Skin epidermis (tissue), 12 donors: ENCODE measurements around the gene SFPQ.
A peak's percentile ranks its signal among the peaks of the same experiment; 100 is the strongest.
"Not testable (repeated sequence)": the region's sequence is repeated elsewhere in the genome, so short reads cannot be mapped to it uniquely, and the experiment has no call there.

Experiments
- H3K27ac ChIP-seq, 21 experiments: fragments of 200-600 bp; sonication (generic) in 11 of 21; one replicate each; pipeline ENCODE4 v1.5.0; 2020; ENCODE audit warnings: mild to moderate bottlenecking in 3 of 21, inconsistent platforms in 2 of 21, moderate library complexity in 2 of 21
- H3K4me3 ChIP-seq, 7 experiments: fragments of 200-600 bp; sonication (generic) in 2 of 7; one replicate each; pipeline ENCODE4 v1.5.0; 2020; ENCODE audit warnings: inconsistent platforms in 2 of 7, mild to moderate bottlenecking in 2 of 7, moderate library complexity in 1 of 7

SFPQ gene, protein sequence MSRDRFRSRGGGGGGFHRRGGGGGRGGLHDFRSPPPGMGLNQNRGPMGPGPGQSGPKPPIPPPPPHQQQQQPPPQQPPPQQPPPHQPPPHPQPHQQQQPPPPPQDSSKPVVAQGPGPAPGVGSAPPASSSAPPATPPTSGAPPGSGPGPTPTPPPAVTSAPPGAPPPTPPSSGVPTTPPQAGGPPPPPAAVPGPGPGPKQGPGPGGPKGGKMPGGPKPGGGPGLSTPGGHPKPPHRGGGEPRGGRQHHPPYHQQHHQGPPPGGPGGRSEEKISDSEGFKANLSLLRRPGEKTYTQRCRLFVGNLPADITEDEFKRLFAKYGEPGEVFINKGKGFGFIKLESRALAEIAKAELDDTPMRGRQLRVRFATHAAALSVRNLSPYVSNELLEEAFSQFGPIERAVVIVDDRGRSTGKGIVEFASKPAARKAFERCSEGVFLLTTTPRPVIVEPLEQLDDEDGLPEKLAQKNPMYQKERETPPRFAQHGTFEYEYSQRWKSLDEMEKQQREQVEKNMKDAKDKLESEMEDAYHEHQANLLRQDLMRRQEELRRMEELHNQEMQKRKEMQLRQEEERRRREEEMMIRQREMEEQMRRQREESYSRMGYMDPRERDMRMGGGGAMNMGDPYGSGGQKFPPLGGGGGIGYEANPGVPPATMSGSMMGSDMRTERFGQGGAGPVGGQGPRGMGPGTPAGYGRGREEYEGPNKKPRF

DNA sequence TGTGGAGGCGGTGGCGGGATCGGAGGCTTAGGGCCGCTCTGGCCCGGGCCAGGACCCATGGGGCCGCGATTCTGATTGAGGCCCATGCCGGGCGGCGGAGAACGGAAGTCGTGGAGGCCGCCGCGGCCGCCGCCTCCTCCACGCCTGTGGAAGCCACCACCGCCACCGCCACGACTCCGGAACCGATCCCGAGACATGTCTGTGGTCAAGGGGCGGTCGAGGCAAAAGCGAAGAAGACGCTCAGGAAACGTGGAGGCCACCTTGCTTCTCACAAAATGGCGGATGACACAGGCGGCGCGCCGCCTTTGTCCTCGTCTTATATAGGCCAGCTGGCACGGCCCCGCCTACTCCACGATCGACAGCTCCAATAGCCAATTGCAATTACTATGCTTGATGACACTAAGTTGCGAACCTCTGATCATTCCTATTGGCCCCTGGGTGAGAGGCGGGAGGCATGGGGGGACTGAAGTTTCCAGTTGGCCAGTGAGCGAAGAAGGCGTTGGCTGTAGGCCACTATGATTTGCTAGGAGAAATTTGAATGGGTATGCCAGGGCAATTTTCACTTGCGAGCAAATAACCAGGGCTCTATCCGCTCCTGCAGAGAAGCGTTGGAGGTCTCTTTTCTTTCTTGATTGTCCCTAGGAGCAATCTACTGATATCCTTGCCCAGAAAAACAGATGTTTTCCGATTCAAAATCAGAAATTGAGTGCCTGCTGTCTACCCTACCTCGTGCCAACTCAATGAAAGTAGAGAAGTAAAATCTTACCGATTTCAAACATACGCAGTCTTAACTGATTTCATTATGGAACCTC, at the start of gene SFPQ:
TSS of gene SFPQ (minus strand) at position 293 of the 812 bp plus-strand sequence. CDS start at position 197, 96 bp downstream.
- peak within 1 kb of the TSS; percentile 94 to 100 (median 99) for H3K27ac ChIP-seq
- H3K4me3 ChIP-seq = peak within 1 kb of the TSS; percentile 90 to 100 (median 99)

DNA sequence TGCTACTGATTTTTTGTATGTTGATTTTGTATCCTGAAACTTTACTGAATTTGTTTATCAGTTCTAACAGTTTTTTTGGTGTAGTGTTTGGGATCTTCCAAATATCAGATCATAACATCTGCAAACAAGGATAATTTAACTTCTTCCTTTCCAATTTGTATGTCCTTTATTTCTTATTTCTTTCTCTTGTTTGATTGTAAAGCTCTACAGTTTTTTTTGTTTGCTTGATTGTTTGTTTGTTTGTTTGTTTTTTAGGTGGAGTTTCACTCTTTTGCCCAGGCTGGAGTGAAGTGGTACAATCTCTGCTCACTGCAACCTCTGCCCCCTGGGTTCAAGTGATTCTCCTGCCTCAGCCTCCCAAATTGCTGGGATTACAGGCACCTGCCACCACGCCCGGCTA, 43.8 kb upstream of the SFPQ start:
- H3K4me3 ChIP-seq, H3K27ac ChIP-seq: not testable (repeated sequence)

DNA sequence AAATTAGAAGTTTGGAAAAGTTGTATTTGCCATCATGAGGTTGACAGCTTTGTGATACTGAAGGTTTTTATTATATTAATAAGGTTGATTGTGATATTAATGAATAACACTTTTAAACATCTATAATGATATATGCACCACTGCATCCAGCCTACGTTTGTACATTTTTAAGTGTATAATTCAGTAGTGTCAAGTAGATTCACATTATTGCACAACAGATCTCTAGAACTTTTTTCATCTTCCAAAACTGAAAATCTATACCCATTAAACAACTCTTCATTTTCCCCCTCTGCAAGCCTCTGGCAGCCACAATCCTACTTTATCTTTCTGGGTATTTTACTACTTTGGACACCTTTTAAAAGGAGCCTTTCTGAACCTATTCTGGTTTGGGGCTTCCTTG, 38.3 kb upstream of the SFPQ start:
- H3K4me3 ChIP-seq = no peak overlapping the region
- no peak overlapping the region for H3K27ac ChIP-seq

DNA sequence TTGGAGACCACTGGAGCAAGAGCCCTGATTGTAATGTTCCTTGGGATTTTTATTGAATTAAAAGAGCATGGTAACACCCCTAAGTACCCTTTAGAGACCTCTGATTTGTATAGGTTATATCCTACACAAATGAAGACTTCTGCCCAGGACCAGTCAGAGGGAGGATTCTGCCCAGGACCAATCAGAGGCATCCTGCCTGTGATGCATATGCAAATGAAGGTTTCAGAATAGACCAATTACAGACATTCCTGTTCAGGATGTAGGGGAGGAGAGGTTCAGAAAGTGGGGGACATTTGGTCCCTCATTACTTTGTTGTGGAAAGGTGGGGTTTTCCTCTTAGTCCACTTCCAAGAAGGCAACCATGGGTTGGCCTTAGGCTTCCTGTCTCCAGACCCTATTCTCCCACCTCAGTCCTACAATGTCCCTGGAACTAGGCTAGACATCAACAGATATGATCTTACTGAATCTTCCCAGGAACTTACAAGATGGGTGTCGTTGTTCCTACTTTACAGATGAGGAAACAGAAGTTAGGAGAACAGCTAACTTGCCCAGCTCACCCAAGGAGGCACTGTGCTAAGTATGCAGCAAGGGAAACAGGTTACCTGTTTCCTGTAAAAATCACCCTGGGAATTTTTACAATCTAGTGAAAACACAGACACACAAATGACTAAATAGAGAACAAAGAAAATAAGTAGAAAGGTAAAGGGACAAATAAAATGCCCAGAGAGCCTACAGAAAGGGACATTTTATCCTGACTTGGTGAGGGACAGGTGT, 36.8 kb upstream of the SFPQ start:
- Histone ChIP-seq H3K27ac (no peak overlapping the region), H3K4me3 (no peak overlapping the region)

DNA sequence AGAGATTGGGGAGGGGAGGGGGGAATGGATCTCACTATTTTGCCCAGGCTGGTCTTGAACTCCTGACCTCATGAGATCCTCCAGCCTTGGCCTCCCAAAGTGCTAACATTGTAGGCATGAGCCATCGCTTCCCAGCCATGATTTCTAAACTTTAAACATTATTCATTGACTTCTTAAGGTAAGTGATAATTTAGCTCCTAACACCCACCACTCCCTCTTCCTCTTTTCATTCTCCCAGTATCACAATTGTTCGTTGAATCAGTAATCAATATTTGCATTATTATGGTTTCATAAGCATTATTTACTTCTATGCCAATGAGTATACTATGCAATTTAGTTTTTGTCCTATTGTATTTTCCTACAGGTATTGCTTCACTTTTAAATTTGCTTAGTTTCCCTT, 33.6 kb upstream of the SFPQ start:
- Histone ChIP-seq H3K27ac (no peak overlapping the region), H3K4me3 (no peak overlapping the region)

DNA sequence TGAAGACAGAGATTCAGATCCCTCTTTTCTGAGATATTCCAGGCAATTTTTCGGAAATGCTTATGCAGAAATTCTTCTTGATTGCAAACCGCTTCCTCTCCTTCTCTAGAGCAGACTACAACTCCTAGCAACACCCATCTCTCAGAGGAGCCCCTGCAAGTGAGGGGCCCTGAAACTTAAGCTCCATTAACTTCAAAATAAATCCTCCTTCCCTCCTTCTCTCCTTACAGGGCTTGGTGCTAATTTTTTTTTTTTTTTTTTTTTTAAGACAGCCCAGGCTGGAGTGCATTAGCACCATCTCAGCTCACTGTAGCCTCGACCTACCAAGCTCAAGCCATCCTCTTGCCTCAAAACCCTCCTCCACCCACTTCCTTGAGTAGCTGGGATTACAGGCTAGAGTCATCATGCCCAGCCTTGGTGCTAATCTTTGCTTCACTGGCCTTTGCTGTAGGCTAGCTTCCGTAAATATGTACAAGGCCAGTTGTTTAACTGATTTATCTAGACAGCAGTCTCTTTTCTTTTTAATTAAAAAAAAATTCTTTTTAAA, 30.2 kb upstream of the SFPQ start:
- Histone ChIP-seq H3K27ac (peak overlapping the region in 12 of 21 experiments; percentile 9 to 58 (median 30)), H3K4me3 (no peak overlapping the region)

DNA sequence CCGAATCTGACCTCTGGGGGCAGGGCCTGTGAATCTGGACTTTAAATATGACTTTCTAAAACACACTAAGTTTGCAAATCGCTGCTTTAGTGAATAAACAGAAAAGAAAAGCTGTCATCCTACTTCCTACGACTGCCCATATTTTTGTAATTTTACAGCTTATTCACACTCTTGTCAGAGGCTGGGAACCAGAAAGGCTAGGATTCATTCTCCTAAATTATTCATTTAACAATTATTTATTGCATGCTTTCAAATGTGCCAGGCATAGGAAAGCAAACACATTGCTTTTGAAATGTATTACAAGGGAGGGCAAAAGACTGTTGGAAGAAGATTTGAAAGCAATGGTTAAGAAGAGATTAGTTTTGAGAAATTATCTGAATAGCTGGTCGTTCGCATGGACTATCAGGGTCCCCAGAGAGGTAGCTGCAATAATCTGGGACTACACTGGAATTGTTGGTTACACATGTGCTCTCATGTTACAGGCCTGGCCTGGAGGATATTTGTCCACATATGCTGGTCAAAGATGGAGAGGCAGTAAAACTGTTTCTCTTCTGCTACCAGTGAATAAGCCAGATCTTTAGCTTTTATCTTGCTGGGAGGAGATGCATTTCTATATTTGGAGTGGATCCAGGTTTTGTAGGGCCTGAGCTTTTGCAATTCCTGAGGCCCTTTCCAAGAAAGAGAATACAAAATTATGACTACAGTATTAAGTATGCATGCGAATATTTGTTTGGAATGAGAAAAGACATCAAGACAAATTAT, 29.6 kb upstream of the SFPQ start:
- H3K4me3 ChIP-seq = no peak overlapping the region
- H3K27ac ChIP-seq = peak overlapping the region in 5 of 21 experiments; percentile 21 to 59 (median 51)

DNA sequence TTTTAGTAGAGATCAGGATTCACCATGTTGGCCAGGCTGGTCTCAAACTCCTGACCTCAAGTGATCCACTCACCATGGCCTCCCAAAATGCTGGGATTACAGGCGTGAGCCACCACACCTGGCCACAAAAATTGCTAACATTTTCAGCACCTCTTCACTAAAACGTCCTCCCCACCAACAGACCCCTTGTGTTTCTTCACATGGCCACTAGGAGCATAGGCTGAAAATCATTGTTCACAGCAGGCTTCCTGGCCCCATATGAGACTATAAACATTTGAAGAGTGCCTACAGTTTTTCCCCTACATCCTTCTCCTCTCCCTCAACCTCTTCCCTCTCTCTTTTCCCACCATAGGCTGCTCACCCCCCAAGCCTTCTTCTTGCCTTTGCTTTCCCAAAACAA, 28.0 kb upstream of the SFPQ start:
- no peak overlapping the region for H3K27ac ChIP-seq

DNA sequence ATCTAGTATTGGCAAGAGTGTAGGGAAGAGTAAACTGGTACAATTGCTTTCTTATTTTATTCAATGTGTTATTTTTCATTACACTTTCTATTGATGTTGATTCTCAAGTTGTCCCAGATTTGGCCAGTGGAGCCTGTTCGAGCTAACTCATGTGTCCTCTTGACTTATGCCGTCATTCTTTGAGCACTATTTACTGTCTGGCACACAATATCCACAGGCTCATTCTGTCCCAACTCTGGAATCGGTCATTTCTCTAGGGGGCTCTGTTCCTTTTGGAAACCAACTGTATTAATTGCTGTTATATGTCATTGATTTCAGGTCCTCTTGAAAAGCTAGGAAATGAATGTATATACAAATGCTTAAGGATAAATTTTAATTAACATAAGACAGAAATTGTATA, 22.4 kb upstream of the SFPQ start:
- Histone ChIP-seq H3K27ac (no peak overlapping the region), H3K4me3 (no peak overlapping the region)

More for the DNA sequence above, 28.0 kb upstream of the SFPQ start:
- H3K4me3 ChIP-seq = no peak overlapping the region

DNA sequence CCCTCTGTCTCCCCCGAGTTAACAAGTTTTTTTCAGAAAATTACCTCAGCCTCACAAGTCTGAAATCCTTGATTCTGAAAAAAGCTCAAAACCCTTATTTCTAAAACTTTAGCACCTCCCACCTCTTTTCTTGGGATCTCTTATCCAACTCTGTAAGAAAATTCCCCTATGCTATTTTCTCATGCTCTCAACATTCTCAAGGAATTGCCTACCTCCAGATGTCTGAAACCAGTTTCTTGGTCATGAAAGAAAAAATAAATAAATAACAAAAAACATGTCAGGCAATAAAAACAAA, 18.1 kb upstream of the SFPQ start:
- no peak overlapping the region for H3K27ac ChIP-seq
- H3K4me3 ChIP-seq = no peak overlapping the region

DNA sequence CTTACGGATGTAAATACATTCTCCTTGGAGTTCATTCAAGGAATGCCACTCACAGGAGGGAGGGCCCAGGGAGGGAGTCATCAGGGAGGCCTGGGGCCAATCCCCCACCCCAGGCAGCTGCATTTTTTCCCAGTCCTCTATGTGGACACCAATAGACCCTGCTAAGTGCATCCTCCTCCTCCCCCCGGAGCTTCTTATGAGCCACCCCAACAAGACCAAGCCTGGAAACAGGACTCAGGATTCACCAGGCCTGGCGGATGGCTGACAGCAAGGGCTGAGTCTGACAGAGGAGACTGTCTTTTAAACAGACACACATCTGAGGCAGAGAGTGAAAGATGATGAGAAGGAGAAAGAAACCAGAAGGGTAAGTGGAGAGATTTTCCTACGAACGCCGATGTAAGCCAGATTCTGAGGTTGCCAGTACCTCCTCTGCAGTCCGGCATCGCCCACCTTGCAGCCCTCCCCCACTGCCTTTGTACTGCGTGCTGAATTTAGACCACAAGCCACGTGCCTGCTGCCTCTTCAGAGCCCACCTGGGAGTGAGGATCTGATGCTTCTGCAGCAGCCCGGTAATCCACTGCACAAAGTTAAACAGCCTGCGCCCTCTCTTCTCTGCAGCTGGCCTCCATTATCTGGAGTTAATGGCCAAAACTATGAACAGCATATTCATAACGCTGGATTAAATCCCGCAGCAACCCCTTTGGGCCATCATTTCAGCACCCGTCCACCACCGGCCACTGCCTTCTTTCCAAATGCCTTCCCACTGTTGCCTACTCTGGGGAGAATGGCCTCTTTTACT, 17.6 kb upstream of the SFPQ start:
- no peak overlapping the region for H3K27ac ChIP-seq
- no peak overlapping the region for H3K4me3 ChIP-seq

DNA sequence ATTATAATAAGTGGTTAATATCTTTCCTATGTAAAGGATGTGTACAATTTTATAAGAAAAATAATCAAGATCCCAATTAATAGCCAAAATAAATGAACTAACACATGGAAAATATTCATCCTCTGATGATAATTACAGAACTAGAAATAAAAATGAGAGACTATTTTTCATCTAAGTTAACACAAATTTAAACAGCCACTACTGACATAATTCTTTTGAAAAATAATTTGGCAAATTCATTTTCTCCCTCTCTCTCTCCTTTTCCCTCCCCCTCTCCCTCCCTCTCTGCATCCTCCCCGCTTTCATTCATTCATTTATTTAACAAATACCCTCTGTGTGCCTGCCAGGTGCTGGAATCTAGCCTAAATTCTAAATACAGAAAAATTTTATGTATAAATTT, 10.3 kb upstream of the SFPQ start:
- Histone ChIP-seq H3K27ac (no peak overlapping the region), H3K4me3 (no peak overlapping the region)

DNA sequence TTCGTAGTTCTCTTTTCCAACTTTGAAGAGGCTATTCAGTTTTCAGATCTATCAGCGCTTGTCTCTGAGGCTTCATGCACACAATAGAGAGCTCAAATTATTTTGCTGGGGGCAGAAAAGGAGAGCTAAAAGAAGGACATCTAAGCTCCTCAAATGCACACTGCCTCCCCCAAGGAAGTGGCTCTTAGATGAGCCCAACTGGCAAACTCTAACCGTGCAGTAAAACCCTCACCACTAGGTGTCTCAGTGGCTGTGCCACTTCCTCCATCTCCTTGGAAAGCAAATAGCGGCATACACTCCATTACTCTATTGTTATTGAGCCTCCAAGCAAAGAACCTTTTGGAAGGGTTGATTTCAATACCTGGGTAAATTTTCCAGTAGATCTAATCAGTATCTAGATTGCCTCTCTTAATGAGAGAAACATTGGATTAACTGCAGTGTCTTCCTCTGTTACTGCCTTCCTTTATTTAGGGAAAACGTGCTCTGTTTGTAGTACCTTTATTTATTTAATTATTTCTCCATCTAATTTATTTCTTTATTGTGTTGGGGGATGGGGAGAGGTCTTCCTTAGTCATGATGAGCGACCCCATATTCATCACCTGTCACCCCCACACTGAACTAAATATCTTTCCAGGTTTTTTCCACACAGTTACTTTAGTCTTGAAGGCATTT, 9.2 kb upstream of the SFPQ start:
- Histone ChIP-seq H3K27ac (no peak overlapping the region), H3K4me3 (no peak overlapping the region)

DNA sequence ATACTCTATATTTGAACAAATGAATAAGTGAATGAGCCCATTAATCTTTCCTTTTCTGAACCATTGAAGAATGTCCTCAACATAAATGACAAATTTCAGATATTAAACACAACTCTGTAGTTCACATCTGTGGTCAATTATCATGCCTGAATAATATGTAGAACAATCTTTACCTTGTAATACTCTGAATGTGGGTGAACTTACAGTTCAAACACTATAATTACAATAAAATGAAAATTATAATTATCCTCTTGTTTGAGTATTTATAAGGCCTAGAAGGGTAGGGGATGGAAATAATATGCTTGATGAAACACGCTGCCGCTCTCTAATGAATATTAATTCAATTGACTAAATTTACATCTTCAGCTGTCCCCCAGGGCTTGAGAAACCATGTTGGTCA, 8.7 kb upstream of the SFPQ start:
- no peak overlapping the region for H3K4me3 ChIP-seq
- no peak overlapping the region for H3K27ac ChIP-seq

DNA sequence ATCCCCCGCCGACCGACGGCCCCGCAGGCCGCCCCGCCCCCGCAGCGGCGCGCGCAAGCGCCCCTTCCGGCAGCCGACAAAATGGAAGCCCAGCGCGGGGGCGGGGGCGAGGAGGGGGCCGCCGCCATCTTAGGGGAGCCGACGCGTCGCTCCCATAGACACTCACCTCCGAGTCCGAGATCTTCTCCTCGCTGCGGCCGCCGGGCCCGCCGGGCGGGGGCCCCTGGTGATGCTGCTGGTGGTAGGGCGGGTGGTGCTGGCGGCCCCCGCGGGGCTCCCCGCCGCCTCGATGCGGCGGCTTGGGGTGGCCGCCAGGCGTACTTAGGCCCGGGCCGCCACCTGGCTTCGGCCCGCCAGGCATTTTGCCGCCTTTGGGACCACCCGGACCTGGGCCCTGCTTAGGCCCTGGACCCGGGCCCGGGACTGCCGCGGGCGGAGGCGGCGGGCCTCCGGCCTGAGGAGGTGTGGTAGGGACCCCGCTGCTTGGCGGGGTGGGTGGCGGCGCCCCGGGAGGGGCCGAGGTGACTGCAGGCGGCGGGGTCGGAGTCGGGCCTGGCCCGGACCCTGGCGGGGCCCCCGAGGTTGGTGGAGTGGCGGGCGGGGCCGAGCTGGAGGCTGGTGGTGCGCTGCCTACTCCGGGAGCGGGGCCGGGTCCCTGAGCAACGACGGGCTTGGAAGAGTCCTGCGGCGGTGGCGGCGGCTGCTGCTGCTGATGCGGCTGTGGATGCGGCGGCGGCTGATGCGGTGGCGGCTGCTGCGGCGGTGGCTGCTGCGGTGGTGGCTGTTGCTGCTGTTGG, 691 bp downstream of the SFPQ start:
- Histone ChIP-seq H3K27ac (peak overlapping the region; percentile 94 to 100 (median 99)), H3K4me3 (peak overlapping the region; percentile 90 to 100 (median 99))

DNA sequence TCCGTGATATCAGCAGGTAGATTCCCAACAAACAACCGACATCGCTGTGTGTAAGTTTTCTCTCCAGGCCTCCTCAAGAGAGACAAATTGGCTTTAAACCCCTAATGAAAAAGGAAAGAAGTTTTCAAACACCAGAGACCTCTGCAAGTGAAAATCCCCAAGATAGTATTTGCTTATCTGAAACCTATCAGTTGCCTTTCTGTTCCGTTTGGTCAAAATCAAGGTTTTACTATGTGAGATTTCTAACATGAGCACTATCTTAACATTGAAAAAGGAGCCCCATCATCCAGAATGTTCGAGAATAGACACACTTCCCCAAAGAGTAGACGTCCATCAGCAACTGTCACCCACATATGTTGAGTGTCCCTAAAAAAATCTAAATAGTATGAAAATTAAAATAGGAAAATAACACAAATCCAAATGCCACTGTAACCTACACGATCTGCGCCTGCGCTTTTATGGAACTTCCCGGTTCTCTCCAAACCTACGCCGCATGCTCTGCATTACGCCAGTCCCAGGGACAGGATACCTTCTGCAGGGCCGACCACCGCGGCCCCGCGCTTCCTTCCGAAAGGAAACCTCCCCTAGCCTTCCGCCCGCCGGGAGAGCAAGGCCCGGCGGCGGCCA, 1.4 kb downstream of the SFPQ start:
- Histone ChIP-seq H3K27ac (peak overlapping the region in 20 of 21 experiments; percentile 94 to 100 (median 99)), H3K4me3 (peak overlapping the region; percentile 90 to 100 (median 99))
